ENCODE results near the gene GATAD1. TPM values are rescaled to one million over a fixed set of nuclear protein-coding genes. Genes with fewer than 3 reads are reported as not detected.
"Not testable (repeated sequence)": the region's sequence is repeated elsewhere in the genome, so short reads cannot be mapped to it uniquely, and the experiment has no call there.

The GATAD1 gene
- total RNA-seq, 1 experiment from 2014 or later, result 19.4 TPM

DNA sequence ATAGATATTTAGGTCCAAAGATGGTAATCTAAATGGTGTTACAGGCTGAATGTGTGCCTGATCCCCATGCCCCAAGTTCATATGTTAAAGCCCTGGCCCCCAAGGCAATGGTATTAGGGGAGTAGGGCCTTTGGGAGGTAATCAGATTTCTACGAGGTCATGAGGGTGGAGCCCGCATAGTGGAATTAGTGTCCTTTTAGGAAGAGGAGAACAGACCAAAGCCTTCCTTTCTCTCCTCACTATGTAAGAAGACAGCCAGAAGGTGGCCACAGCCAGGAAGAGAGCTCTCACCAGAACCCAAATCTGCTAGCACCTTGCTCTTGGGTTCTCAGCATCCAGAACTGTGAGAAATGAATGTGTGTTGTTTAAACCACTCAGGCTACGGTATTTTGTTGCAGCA, 15.3 kb downstream of the GATAD1 start:
- no peaks in the 10 kb centered on the region for H3K27me3 ChIP-seq (replicated peaks; ENCODE audit: insufficient read depth, low read depth, low read length, poor library complexity)
- ChIA-PET CTCF (no interaction called here), POLR2A (ENCODE audit: low non-redundant PET) (no interaction called here)
- no peaks in the 10 kb centered on the region for H3K4me1 ChIP-seq (ENCODE audit: insufficient read depth, low read length, poor library complexity, severe bottlenecking)
- intact Hi-C loops (cut with micrococcal nuclease; ENCODE audit: unreplicated experiment), result no loop called here
- no peak for DNase-seq (ENCODE audit: low spot score)
- no peaks in the 10 kb centered on the region for H3K9me3 ChIP-seq (ENCODE audit: low read depth, low read length, poor library complexity, severe bottlenecking)
- H3K36me3 ChIP-seq (ENCODE audit: insufficient read depth, low read length, poor library complexity, severe bottlenecking), result no peaks in the 10 kb centered on the region
- no TSS peak for BruUV-seq (replicated peaks)
- H3K27ac ChIP-seq (ENCODE audit: low read depth, low read length, poor library complexity, severe bottlenecking), result no peak overlapping the region
- H3K4me3 ChIP-seq (ENCODE audit: low read depth, low read length, poor library complexity, severe bottlenecking), result no peak overlapping the region
- TF ChIP-seq, protein P1, sequence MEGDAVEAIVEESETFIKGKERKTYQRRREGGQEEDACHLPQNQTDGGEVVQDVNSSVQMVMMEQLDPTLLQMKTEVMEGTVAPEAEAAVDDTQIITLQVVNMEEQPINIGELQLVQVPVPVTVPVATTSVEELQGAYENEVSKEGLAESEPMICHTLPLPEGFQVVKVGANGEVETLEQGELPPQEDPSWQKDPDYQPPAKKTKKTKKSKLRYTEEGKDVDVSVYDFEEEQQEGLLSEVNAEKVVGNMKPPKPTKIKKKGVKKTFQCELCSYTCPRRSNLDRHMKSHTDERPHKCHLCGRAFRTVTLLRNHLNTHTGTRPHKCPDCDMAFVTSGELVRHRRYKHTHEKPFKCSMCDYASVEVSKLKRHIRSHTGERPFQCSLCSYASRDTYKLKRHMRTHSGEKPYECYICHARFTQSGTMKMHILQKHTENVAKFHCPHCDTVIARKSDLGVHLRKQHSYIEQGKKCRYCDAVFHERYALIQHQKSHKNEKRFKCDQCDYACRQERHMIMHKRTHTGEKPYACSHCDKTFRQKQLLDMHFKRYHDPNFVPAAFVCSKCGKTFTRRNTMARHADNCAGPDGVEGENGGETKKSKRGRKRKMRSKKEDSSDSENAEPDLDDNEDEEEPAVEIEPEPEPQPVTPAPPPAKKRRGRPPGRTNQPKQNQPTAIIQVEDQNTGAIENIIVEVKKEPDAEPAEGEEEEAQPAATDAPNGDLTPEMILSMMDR (conservative IDR thresholded peaks at IDR 0.05; ENCODE audit: low read depth, low read length), result no peak
- TF ChIP-seq EZH2 (IDR thresholded peaks at IDR 0.05; ENCODE audit: borderline replicate concordance, low read depth, low read length, poor library complexity, severe bottlenecking), result no peak

DNA sequence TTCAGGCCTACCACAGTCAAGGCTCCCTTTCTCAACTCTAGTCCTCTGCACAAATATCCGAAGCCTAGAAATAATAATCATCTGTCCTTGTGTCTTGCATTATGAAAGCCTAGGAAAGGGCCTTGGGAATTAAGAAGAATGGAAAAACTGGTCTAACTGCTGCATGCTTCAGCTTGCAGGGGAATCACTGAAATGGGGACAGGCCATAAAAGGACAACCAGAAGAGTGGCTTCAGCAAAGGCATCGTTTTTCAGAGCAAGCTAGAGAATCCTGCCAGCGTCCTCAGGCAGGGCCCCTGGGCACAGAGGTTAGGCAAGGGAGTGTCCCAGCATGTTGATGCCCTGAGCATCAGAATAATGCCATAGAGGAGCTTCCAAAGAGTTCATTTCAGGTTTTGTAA, 17.2 kb downstream of the GATAD1 start:
- Histone ChIP-seq H3K36me3 (ENCODE audit: insufficient read depth, low read length, poor library complexity, severe bottlenecking) (no peaks in the 10 kb centered on the region), H3K27me3 (replicated peaks; ENCODE audit: insufficient read depth, low read depth, low read length, poor library complexity) (no peaks in the 10 kb centered on the region), H3K9me3 (ENCODE audit: low read depth, low read length, poor library complexity, severe bottlenecking) (no peaks in the 10 kb centered on the region), H3K4me3 (ENCODE audit: low read depth, low read length, poor library complexity, severe bottlenecking) (no peak overlapping the region), H3K4me1 (ENCODE audit: insufficient read depth, low read length, poor library complexity, severe bottlenecking) (no peaks in the 10 kb centered on the region), H3K27ac (ENCODE audit: low read depth, low read length, poor library complexity, severe bottlenecking) (no peak overlapping the region)
- DNase-seq (ENCODE audit: low spot score), result no peak
- ChIA-PET POLR2A (ENCODE audit: low non-redundant PET) (no interaction called here), CTCF (no interaction called here)
- intact Hi-C loops (cut with micrococcal nuclease; ENCODE audit: unreplicated experiment), result no loop called here
- no TSS peak for BruUV-seq (replicated peaks)
- TF ChIP-seq, protein P1 (conservative IDR thresholded peaks at IDR 0.05; ENCODE audit: low read depth, low read length), result no peak
- no peak for TF ChIP-seq EZH2 (IDR thresholded peaks at IDR 0.05; ENCODE audit: borderline replicate concordance, low read depth, low read length, poor library complexity, severe bottlenecking)

DNA sequence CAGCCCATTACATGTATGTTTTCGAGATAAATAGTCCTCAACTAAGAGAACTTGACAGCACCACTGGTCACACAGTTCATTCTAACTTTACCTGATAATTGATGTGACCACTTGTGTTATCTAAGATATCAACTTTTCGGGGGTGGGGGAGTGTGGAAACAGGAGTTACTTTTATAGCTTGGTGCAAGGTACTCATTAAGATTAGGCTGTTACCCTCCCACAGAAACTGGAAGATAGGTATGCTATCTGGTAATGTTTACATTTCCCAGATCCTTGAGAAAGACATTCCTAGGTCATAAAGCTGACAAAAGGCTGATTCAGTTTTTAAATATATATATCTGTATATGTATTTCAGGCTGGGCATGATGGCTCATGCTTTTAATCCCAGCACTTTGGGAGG, 19.4 kb downstream of the GATAD1 start:
- Histone ChIP-seq H3K27me3 (replicated peaks; ENCODE audit: insufficient read depth, low read depth, low read length, poor library complexity) (no peaks in the 10 kb centered on the region), H3K27ac (ENCODE audit: low read depth, low read length, poor library complexity, severe bottlenecking) (no peak overlapping the region), H3K36me3 (ENCODE audit: insufficient read depth, low read length, poor library complexity, severe bottlenecking) (no peaks in the 10 kb centered on the region), H3K4me1 (ENCODE audit: insufficient read depth, low read length, poor library complexity, severe bottlenecking) (no peaks in the 10 kb centered on the region), H3K9me3 (ENCODE audit: low read depth, low read length, poor library complexity, severe bottlenecking) (no peaks in the 10 kb centered on the region), H3K4me3 (ENCODE audit: low read depth, low read length, poor library complexity, severe bottlenecking) (no peak overlapping the region)
- POLR2A ChIA-PET (ENCODE audit: low non-redundant PET), result no interaction called here
- DNase-seq (ENCODE audit: low spot score), result no peak
- no peak for TF ChIP-seq EZH2 (IDR thresholded peaks at IDR 0.05; ENCODE audit: borderline replicate concordance, low read depth, low read length, poor library complexity, severe bottlenecking)
- TF ChIP-seq, protein P1 (conservative IDR thresholded peaks at IDR 0.05; ENCODE audit: low read depth, low read length), result no peak
- BruUV-seq (replicated peaks), result no TSS peak
- CTCF ChIA-PET, result no interaction called here
- intact Hi-C loops (cut with micrococcal nuclease; ENCODE audit: unreplicated experiment), result no loop called here

DNA sequence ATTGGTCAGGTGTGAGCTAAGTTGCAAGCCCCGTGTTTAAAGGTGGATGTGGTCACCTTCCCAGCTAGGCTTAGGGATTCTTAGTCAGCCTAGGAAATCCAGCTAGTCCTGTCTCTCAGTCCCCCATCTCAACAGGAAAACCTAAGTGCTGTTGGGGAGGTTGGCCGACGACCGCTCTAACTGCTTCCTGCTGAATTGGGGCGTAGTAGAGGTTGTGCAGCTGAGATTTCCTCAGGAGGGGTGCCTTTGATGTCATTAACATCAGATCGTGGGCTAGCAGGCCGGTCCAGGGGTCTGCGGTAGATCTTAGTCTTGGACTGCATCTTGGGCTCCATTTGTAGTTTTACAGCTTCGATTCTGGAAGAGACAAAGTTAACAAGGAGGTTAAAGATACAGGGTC, 21.3 kb downstream of the GATAD1 start:
- H3K9me3 ChIP-seq (ENCODE audit: low read depth, low read length, poor library complexity, severe bottlenecking); H3K27ac ChIP-seq (ENCODE audit: low read depth, low read length, poor library complexity, severe bottlenecking); DNase-seq (ENCODE audit: low spot score); BruUV-seq (replicated peaks); intact Hi-C loops (cut with micrococcal nuclease; ENCODE audit: unreplicated experiment); H3K4me3 ChIP-seq (ENCODE audit: low read depth, low read length, poor library complexity, severe bottlenecking); H3K4me1 ChIP-seq (ENCODE audit: insufficient read depth, low read length, poor library complexity, severe bottlenecking); CTCF ChIA-PET; POLR2A ChIA-PET (ENCODE audit: low non-redundant PET); H3K27me3 ChIP-seq (replicated peaks; ENCODE audit: insufficient read depth, low read depth, low read length, poor library complexity); H3K36me3 ChIP-seq (ENCODE audit: insufficient read depth, low read length, poor library complexity, severe bottlenecking): not testable (repeated sequence)

DNA sequence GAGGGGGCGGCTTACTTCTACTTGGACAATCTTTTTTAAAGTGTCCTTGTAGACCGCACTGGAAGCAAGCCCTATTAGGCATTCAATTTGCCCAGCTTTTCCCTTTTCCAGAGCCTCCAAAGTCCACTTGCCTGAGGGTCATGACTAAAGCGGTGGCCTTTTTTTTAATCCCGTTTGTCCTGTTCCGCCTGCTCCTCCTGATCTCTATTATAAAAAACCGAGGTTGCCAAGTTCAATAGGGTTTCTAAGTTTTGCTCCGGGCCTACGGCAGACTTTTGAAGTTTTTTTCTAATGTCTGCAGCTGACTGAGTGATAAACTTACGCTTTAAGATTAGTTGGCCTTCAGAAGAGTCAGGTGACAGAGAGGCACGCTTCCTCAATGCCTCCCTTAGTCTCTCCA, 26.7 kb downstream of the GATAD1 start:
- DNase-seq (ENCODE audit: low spot score); POLR2A ChIA-PET (ENCODE audit: low non-redundant PET); CTCF ChIA-PET; H3K9me3 ChIP-seq (ENCODE audit: low read depth, low read length, poor library complexity, severe bottlenecking); BruUV-seq (replicated peaks); H3K36me3 ChIP-seq (ENCODE audit: insufficient read depth, low read length, poor library complexity, severe bottlenecking); H3K27me3 ChIP-seq (replicated peaks; ENCODE audit: insufficient read depth, low read depth, low read length, poor library complexity); H3K4me1 ChIP-seq (ENCODE audit: insufficient read depth, low read length, poor library complexity, severe bottlenecking); H3K4me3 ChIP-seq (ENCODE audit: low read depth, low read length, poor library complexity, severe bottlenecking); intact Hi-C loops (cut with micrococcal nuclease; ENCODE audit: unreplicated experiment); H3K27ac ChIP-seq (ENCODE audit: low read depth, low read length, poor library complexity, severe bottlenecking): not testable (repeated sequence)

DNA sequence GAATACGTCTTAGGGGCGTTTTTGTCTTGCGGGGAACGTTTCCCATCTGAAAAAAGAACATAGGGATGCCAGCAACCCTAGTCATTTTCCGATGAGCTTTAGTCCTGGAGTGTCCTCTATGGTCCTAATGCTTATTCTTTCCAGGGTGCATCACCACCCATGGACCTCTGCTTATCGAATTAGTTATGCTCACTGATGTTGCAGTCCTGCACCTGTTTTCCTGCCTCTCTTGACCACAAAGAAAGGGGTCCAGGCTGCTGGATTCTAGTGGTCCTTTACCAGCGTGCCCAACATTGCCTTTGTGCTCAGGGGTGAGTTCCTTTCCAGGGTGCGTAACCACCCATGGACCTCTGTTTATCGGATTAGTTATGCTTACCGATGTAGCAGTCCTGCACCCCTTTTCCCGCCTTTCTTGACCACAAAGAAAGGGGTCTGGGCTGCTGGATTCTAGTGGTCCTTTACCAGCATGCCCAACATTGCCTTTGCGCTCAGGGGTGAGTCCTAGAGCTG, 28.0 kb downstream of the GATAD1 start:
- H3K27me3 ChIP-seq (replicated peaks; ENCODE audit: insufficient read depth, low read depth, low read length, poor library complexity); BruUV-seq (replicated peaks); H3K27ac ChIP-seq (ENCODE audit: low read depth, low read length, poor library complexity, severe bottlenecking); H3K36me3 ChIP-seq (ENCODE audit: insufficient read depth, low read length, poor library complexity, severe bottlenecking); DNase-seq (ENCODE audit: low spot score); CTCF ChIA-PET; H3K4me1 ChIP-seq (ENCODE audit: insufficient read depth, low read length, poor library complexity, severe bottlenecking); H3K9me3 ChIP-seq (ENCODE audit: low read depth, low read length, poor library complexity, severe bottlenecking); H3K4me3 ChIP-seq (ENCODE audit: low read depth, low read length, poor library complexity, severe bottlenecking); POLR2A ChIA-PET (ENCODE audit: low non-redundant PET); intact Hi-C loops (cut with micrococcal nuclease; ENCODE audit: unreplicated experiment): not testable (repeated sequence)

Measured in A673 (cell line).